Measurements from ENCODE around the gene MTARC2. TPM values are rescaled to one million over a fixed set of nuclear protein-coding genes. Genes with fewer than 3 reads are reported as not detected.

The MTARC2 gene
- total RNA-seq (1 to 10 TPM in 1 of 5 experiments, not detected in 4; 1.1 TPM), polyA plus RNA-seq (not detected), total RNA-seq (not detected)

DNA sequence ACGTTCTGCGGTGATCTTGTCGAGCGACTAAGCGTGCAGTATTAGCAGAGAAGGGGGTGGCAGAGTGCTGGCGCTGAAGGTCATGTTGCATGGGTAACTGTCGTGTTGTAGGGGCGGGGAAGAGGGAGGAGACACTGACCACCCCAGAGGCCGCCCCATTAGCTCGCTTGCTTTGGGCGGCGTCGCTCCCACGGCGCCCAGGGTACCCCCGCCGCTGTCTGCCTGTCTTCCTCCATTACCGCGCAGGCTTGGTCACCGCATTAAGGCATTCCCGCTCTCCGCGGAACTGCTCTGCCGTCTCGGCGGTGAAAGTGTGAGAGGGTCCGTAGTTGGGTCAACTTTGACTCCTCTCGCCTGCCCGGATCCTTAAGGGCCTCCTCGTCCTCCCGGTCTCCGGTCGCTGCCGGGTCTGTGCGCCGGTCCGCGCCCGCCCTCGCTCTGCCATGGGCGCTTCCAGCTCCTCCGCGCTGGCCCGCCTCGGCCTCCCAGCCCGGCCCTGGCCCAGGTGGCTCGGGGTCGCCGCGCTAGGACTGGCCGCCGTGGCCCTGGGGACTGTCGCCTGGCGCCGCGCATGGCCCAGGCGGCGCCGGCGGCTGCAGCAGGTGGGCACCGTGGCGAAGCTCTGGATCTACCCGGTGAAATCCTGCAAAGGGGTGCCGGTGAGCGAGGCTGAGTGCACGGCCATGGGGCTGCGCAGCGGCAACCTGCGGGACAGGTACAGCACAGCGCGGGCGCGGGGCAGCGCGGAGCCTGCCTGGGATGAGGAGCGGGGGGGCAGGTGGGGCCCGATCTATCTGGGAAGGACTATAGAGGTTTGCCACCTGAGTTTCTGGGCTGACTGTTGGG is at the start of gene MTARC2:
TSS of gene MTARC2 (plus strand) at position 234 of the 846 bp plus-strand sequence. CDS start at position 444, 210 bp downstream.
- peak within 1 kb of the TSS; percentile 24 for H3K4me3 ChIP-seq (ENCODE audit: low read length)
- H3K27me3 ChIP-seq (ENCODE audit: control insufficient read depth in 2 of 2, insufficient read depth in 2 of 2, low read length in 2 of 2): peaks cover 0 to 5% of the 10 kb centered on the region in 2 donors
- H3K27ac ChIP-seq (ENCODE audit: low read depth, low read length): no peak within 1 kb of the TSS
- Mint-ChIP-seq H3K4me3 (peak within 1 kb of the TSS; percentile 40 to 79 (median 70)), H3K27ac (no peak within 1 kb of the TSS), H3K36me3 (peaks cover 0 to 3% (median 0%) of the 10 kb centered on the region in 5 donors), H3K4me1 (peaks cover 0 to 16% (median 0%) of the 10 kb centered on the region in 7 donors), H3K9me3 (peaks cover 0 to 4% (median 0%) of the 10 kb centered on the region in 11 donors), H3K27me3 (peaks cover 59 to 76% (median 70%) of the 10 kb centered on the region in 5 donors)
- ChIA-PET CTCF (interaction anchor here (1.8 to 2.2 kb wide), 2 partner anchors 15 kb away, joined by 7 to 9 read pairs; no protein-coding TSS in a partner anchor), POLR2A (no interaction called here)
- intact Hi-C loops (cut with micrococcal nuclease): no loop called here
- H3K36me3 ChIP-seq (ENCODE audit: control insufficient read depth in 2 of 3, insufficient read depth in 3 of 3, low read length in 3 of 3): no peaks in the 10 kb centered on the region
- H3K9me3 ChIP-seq (ENCODE audit: control insufficient read depth in 2 of 3, low read length in 3 of 3): no peaks in the 10 kb centered on the region
- DNase-seq (peak in 1 of 9 donors; percentile 2), ATAC-seq (peak; percentile 79)
- no peaks in the 10 kb centered on the region for H3K4me1 ChIP-seq (ENCODE audit: control insufficient read depth in 2 of 2, insufficient read depth in 2 of 2, low read length in 2 of 2)

DNA sequence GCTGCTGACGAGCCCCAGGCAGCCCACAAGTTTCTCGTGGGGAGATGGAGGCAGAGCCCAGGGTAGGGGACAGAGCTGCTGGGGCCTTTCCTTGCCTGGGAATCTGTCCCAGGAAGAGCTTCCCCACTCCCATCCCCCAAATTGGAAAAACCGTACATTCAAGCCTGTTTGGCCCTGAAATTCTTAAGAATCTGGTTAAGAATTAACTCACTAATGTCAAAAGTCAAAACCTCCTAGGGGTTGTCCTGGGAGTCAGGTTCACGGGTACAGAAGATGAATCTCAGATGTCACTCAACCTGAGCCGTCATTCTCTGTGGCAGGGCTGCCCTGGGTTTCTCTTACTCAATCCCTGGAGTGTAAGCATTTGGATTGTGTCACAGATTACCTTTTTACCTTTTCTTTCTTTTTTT is 49.5 kb upstream of the MTARC2 start:
- H3K27ac Mint-ChIP-seq: no peak overlapping the region
- H3K27me3 Mint-ChIP-seq: peaks cover 7 to 14% (median 14%) of the 10 kb centered on the region in 5 donors
- intact Hi-C loops (cut with micrococcal nuclease): no loop called here
- Histone ChIP-seq H3K27me3 (ENCODE audit: control insufficient read depth in 2 of 2, insufficient read depth in 2 of 2, low read length in 2 of 2) (peaks cover 0 to 4% of the 10 kb centered on the region in 2 donors), H3K9me3 (ENCODE audit: control insufficient read depth in 2 of 3, low read length in 3 of 3) (no peaks in the 10 kb centered on the region), H3K4me1 (ENCODE audit: control insufficient read depth in 2 of 2, insufficient read depth in 2 of 2, low read length in 2 of 2) (no peaks in the 10 kb centered on the region), H3K36me3 (ENCODE audit: control insufficient read depth in 2 of 3, insufficient read depth in 3 of 3, low read length in 3 of 3) (no peaks in the 10 kb centered on the region), H3K4me3 (ENCODE audit: low read length) (no peak overlapping the region), H3K27ac (ENCODE audit: low read depth, low read length) (no peak overlapping the region)
- no peaks in the 10 kb centered on the region for H3K9me3 Mint-ChIP-seq
- peaks cover 0 to 4% (median 0%) of the 10 kb centered on the region in 5 donors for H3K36me3 Mint-ChIP-seq
- H3K4me3 Mint-ChIP-seq: no peak overlapping the region
- peaks cover 0 to 3% (median 0%) of the 10 kb centered on the region in 7 donors for H3K4me1 Mint-ChIP-seq
- no peak for DNase-seq
- ChIA-PET POLR2A (no interaction called here), CTCF (interaction anchor here (1.8 kb wide), 1 partner anchor 35 kb away, joined by 4 read pairs; no protein-coding TSS in a partner anchor)
- no peak for ATAC-seq

DNA sequence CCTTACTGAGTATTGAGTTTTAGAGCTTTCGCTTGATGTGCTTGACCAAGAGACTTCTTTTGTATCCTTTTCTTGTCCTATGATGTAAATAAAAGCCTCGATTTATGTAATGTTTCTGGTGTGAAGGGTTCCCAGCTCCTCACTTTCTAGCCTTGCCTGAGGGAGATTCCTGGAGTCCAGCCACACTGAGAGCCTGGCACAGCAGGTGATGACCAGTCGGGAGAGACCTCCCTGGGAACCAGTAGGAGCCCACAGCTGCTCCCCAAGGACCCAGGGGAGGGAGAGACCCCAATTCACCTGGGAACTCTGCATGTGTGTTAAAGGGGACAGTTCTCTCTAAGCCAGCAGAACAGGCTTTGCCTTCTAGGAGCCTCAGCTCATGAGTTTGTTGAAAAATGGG is 49.1 kb upstream of the MTARC2 start:
- ChIA-PET CTCF (interaction anchor here (1.8 kb wide), 1 partner anchor 34 kb away, joined by 4 read pairs; no protein-coding TSS in a partner anchor), POLR2A (no interaction called here)
- Mint-ChIP-seq H3K27ac (no peak overlapping the region), H3K27me3 (peaks cover 5 to 17% (median 15%) of the 10 kb centered on the region in 5 donors), H3K4me3 (no peak overlapping the region), H3K4me1 (peaks cover 0 to 3% (median 0%) of the 10 kb centered on the region in 7 donors), H3K9me3 (no peaks in the 10 kb centered on the region), H3K36me3 (peaks cover 0 to 4% (median 0%) of the 10 kb centered on the region in 5 donors)
- H3K27ac ChIP-seq (ENCODE audit: low read depth, low read length): no peak overlapping the region
- intact Hi-C loops (cut with micrococcal nuclease): no loop called here
- no peak for ATAC-seq
- H3K4me3 ChIP-seq (ENCODE audit: low read length): no peak overlapping the region
- no peaks in the 10 kb centered on the region for H3K9me3 ChIP-seq (ENCODE audit: control insufficient read depth in 2 of 3, low read length in 3 of 3)
- no peaks in the 10 kb centered on the region for H3K4me1 ChIP-seq (ENCODE audit: control insufficient read depth in 2 of 2, insufficient read depth in 2 of 2, low read length in 2 of 2)
- no peak for DNase-seq
- peaks cover 0 to 4% of the 10 kb centered on the region in 2 donors for H3K27me3 ChIP-seq (ENCODE audit: control insufficient read depth in 2 of 2, insufficient read depth in 2 of 2, low read length in 2 of 2)
- H3K36me3 ChIP-seq (ENCODE audit: control insufficient read depth in 2 of 3, insufficient read depth in 3 of 3, low read length in 3 of 3): no peaks in the 10 kb centered on the region

DNA sequence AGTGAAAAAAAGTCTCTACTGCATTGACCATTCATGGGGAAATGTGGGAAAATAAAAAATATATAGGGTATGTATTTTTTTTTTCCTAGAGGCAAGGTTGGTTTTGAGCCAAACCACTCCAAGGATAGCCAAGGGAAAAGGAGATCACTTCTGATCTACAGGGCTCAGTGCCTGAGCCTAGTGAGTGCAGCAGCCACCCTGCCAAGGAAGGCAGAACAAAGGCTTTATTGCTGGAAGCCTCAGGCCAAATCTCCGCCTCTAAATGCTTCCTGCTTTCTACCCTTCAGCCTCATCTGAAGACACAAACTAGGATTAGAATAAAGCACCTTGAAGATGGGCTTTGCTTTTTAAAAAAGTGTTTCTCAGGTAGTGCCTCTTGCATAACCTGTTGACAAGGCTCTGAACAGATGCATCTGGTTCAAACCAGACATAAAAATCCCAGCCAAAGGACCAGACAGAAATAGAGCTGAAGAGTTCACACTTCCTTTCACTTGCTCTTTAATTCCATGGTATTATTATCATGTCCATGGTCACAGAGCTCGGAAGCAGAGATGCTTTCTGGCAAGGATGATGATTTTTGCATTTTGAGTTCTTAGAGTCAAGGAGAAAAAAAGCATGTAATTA is 47.5 kb upstream of the MTARC2 start:
- peaks cover 5 to 20% (median 15%) of the 10 kb centered on the region in 5 donors for H3K27me3 Mint-ChIP-seq
- Histone ChIP-seq H3K9me3 (ENCODE audit: control insufficient read depth in 2 of 3, low read length in 3 of 3) (no peaks in the 10 kb centered on the region), H3K27ac (ENCODE audit: low read depth, low read length) (no peak overlapping the region), H3K4me1 (ENCODE audit: control insufficient read depth in 2 of 2, insufficient read depth in 2 of 2, low read length in 2 of 2) (no peaks in the 10 kb centered on the region), H3K27me3 (ENCODE audit: control insufficient read depth in 2 of 2, insufficient read depth in 2 of 2, low read length in 2 of 2) (peaks cover 0 to 4% of the 10 kb centered on the region in 2 donors), H3K4me3 (ENCODE audit: low read length) (no peak overlapping the region), H3K36me3 (ENCODE audit: control insufficient read depth in 2 of 3, insufficient read depth in 3 of 3, low read length in 3 of 3) (no peaks in the 10 kb centered on the region)
- no peak overlapping the region for H3K4me3 Mint-ChIP-seq
- no peak for ATAC-seq
- H3K27ac Mint-ChIP-seq: no peak overlapping the region
- H3K36me3 Mint-ChIP-seq: peaks cover 0 to 4% (median 0%) of the 10 kb centered on the region in 5 donors
- no peak for DNase-seq
- ChIA-PET POLR2A (no interaction called here), CTCF (no interaction called here)
- H3K9me3 Mint-ChIP-seq: no peaks in the 10 kb centered on the region
- peaks cover 0 to 3% (median 0%) of the 10 kb centered on the region in 7 donors for H3K4me1 Mint-ChIP-seq
- intact Hi-C loops (cut with micrococcal nuclease): no loop called here

DNA sequence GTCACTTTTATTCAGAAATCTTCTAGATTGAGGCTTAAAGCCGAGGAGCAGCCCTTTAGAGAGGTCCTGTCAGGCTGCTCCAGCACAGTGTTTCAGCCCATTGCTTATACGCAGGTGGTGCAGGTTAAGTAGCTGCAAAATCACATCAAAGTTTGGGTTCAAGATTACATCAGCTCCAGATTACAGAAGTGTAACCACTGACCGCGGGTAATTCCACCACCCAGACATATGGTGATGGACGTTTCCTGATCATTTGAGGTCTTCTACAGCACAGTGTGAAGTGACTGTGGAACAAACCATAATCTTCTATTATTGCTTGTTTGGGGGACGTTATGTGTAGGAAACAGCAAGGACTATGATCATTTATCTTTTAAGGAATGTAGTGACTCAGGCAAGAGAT is 46.1 kb upstream of the MTARC2 start:
- CTCF ChIA-PET: interaction anchor here (1.3 to 1.6 kb wide), 2 partner anchors 11 to 31 kb away, joined by 3 to 5 read pairs; no protein-coding TSS in a partner anchor
- Mint-ChIP-seq H3K4me3 (no peak overlapping the region), H3K27me3 (peaks cover 5 to 23% (median 15%) of the 10 kb centered on the region in 5 donors), H3K36me3 (peaks cover 0 to 4% (median 0%) of the 10 kb centered on the region in 5 donors), H3K9me3 (no peaks in the 10 kb centered on the region), H3K4me1 (peaks cover 0 to 3% (median 0%) of the 10 kb centered on the region in 7 donors), H3K27ac (no peak overlapping the region)
- Histone ChIP-seq H3K4me3 (ENCODE audit: low read length) (no peak overlapping the region), H3K27ac (ENCODE audit: low read depth, low read length) (no peak overlapping the region), H3K4me1 (ENCODE audit: control insufficient read depth in 2 of 2, insufficient read depth in 2 of 2, low read length in 2 of 2) (no peaks in the 10 kb centered on the region), H3K9me3 (ENCODE audit: control insufficient read depth in 2 of 3, low read length in 3 of 3) (no peaks in the 10 kb centered on the region), H3K36me3 (ENCODE audit: control insufficient read depth in 2 of 3, insufficient read depth in 3 of 3, low read length in 3 of 3) (no peaks in the 10 kb centered on the region), H3K27me3 (ENCODE audit: control insufficient read depth in 2 of 2, insufficient read depth in 2 of 2, low read length in 2 of 2) (peaks cover 0 to 4% of the 10 kb centered on the region in 2 donors)
- POLR2A ChIA-PET: no interaction called here
- ATAC-seq (no peak), DNase-seq (no peak)
- intact Hi-C loops (cut with micrococcal nuclease): no loop called here

DNA sequence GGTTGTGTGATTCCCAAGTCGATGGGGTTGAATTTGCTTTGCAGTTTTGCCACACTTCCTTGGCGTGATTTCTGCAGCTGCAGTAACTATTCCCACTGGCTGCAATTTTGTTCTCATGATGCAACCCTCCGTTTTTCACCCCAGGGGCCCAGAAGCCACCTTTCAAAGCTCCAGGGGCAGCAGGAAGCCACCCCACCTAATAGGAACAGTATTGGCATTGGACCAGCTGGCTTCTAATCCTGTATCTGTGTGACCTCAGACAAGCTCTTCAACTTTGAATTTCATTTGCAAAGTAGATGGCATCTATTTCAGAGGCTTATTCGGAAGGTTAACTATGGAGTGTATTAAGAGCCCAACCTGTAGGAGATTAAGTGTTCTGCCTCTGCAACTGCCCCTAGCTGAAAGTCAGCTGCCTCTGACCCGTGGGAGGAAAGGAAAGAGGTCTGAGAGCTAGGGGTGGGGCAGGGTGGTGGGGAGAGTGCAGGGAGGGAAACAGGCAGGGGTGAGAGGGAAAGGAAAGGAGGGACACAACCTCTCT is 45.3 kb upstream of the MTARC2 start:
- H3K9me3 Mint-ChIP-seq: no peaks in the 10 kb centered on the region
- ATAC-seq: no peak
- H3K27me3 Mint-ChIP-seq: peaks cover 5 to 23% (median 15%) of the 10 kb centered on the region in 5 donors
- no peak overlapping the region for H3K27ac Mint-ChIP-seq
- peaks cover 0 to 4% of the 10 kb centered on the region in 2 donors for H3K27me3 ChIP-seq (ENCODE audit: control insufficient read depth in 2 of 2, insufficient read depth in 2 of 2, low read length in 2 of 2)
- no peaks in the 10 kb centered on the region for H3K4me1 ChIP-seq (ENCODE audit: control insufficient read depth in 2 of 2, insufficient read depth in 2 of 2, low read length in 2 of 2)
- H3K4me3 Mint-ChIP-seq: no peak overlapping the region
- CTCF ChIA-PET: interaction anchor here (1.3 to 1.6 kb wide), 2 partner anchors 12 to 30 kb away, joined by 3 to 5 read pairs; no protein-coding TSS in a partner anchor
- peaks cover 0 to 3% (median 0%) of the 10 kb centered on the region in 5 donors for H3K36me3 Mint-ChIP-seq
- POLR2A ChIA-PET: no interaction called here
- H3K27ac ChIP-seq (ENCODE audit: low read depth, low read length): no peak overlapping the region
- no peaks in the 10 kb centered on the region for H3K36me3 ChIP-seq (ENCODE audit: control insufficient read depth in 2 of 3, insufficient read depth in 3 of 3, low read length in 3 of 3)
- no peak overlapping the region for H3K4me3 ChIP-seq (ENCODE audit: low read length)
- DNase-seq: no peak
- H3K9me3 ChIP-seq (ENCODE audit: control insufficient read depth in 2 of 3, low read length in 3 of 3): no peaks in the 10 kb centered on the region
- H3K4me1 Mint-ChIP-seq: peaks cover 0 to 3% (median 0%) of the 10 kb centered on the region in 7 donors
- intact Hi-C loops (cut with micrococcal nuclease): no loop called here

Data from naive thymus-derived CD4-positive, alpha-beta T cell (primary cell).